Activated naive CD4-positive, alpha-beta T cell (primary cell): ENCODE data around the gene ZNF740.
"Not testable (repeated sequence)": the region's sequence is repeated elsewhere in the genome, so short reads cannot be mapped to it uniquely, and the experiment has no call there.

Source experiments
- DNase-seq, 4 experiments: peaks; one replicate each; lab custom pipeline; 2025; lab: John Stamatoyannopoulos, UW

The ZNF740 gene

DNA sequence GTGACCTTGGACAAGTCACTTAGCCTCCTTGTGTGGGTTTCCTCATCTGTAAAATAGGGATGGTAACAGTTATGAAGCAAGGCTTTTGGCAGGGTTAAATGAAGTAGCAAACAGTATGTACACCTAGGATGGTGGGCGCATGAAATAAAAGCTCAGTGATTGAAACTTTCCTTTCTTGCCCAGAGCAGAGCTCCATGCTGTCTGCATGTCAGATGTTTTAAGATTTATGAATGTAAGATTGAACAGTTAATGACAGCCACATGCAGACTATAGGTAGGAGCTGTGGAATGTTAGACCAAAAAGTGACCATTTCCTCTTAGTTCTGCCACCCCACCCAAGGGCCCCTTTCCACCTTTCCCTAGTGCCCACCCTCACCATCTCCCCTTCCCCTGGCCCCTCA is 14.5 kb downstream of the ZNF740 start:
- no peak for DNase-seq

DNA sequence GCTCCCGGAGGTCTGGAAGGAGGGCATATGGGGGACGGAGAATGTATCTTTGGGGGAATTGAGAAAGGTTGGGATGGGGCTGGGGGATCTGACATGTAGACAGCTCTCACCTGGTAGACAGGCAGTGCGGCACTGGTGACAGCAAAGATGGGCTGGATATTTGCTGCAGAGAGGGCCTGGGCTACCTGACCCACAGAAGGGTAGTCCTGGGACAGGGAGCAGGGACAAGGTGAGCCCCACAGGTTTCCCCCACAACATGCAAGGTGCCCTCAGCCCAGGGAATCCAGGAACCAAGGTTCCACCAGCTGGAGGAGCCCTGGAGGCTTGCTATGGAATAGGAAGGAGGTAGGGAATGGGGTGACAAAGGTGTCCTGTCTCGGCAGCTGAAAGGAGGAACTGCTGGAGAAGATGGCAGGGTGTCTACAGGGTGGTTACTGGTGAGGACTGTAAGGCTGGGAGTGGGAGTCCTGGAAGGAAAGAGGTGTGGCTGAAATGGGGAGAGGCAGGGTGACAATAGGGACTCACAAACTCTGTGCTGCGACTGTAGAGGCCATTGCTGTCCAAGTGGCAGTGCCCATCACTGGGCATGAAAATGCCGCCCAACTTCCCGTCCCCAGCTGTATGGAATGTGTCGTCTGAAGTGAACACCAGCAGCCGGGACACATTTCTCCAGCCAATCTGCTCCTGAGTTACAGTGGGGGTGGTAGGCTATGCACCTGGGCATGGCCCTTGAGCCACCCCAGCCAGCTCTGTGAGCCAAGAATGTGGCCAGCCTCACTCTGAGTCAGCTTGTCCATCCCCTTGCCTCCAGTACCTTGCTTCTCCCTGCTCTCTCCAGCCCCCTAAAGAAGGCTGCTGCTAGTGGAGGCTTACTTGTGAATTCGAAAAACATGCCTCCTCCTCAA is 15.2 kb downstream of the ZNF740 start:
- DNase-seq, result no peak

DNA sequence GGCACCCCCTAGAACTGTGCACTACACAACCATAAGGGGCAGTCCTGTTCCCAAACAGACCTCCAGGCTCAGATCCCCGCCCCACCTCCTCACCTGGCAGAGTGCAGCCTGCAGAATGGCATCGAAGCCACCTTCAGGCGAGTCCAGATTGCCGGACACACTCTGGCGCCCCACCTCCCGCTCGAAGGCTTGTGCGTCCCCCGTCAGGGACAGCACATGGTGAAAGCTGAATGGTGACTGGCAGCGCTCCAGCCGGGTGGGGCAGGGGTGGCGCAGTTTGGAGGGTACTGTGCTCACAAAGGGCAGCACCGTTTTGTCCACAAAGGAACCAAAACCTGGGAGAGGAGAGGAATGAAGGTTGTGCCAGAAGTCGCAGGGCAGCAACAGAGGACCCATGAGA is 16.0 kb downstream of the ZNF740 start:
- no peak for DNase-seq

DNA sequence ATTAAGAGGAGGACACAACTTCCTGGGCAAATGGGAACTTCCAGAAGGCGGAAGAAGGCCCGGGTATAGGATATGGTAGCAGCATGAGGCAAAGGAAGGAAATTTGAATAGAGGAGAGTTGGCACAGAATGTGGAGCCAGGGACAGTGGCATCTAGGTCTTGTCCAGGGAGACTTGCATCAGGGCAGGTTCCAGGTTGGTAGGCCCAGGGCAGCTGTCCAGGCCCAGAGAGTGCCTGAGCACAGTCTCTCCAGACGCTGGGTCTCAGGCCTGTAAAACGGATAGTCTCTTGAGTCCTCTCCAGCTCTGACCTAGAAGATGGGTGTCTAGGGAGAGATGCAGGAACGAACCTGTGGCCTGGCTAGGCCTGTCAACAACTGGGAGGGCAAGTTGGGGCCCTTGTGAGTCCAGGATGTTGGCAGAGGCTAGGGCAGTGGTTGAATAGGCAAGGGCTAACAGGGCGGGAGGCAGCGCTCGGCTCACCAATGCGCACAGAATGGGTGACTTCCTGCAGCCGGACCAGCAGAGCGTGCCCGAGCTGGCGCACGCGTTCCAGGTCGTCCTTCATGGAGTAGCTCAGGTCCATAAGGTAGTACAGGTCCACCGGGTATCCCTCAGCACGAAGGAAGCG is 16.6 kb downstream of the ZNF740 start:
- no peak for DNase-seq

GRCh38 chr12:53198486-53199110 is 18.1 kb downstream of the ZNF740 start:
- DNase-seq, result peak in 1 of 4 experiments; percentile 25

DNA sequence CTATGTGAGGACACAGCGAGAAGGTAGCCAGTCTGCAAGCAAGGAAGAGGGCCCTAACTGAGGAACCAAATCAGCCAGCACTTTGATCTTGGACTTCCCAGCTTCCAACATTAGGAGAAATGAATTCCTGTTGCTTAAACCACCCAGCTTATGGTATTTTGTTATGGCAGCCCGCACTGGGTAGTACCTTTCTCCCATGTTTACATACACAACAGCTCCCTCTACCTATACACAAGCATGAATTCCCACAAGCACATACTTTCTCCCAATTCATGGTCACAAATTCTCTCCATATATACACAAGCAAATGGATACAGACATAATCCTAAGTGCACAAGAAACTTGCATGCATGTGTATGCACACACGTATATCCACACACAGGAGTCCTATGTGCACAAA is 19.2 kb downstream of the ZNF740 start:
- no peak for DNase-seq

GRCh38 chr12:53200107-53200457 is 19.6 kb downstream of the ZNF740 start:
- no peak for DNase-seq

DNA sequence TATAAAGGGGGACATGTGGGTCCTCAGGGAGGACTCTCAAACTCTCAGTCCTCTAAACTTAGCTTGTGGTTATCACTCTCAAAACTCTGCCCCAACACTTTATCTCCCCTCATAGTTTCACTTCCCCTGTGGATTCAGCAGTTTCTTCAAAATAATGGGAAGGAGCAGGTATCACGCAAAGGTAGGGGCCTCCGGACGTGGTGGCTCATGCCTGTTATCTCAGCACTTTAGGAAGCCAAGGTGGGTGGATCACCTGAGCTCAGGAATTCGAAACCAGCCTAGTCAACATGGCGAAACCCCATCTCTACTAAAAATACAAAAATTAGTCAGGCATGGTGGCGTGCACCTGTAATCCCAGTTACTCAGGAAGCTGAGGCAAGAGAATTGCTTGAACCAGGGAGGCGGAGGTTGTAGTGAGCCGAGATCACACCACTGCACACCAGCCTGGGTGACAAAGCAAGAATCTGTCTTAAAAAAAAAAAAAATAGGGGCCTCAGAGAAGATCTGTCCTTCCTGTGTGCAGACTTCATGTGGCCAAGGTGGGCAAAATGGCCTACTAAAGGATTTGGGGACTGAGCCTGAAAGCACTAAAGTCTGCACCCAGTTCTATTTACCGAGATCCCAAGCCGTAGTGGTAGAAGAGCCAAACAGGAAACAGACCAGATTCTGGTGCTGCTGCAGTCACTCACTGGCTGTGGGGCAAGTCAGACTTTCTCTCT is 20.1 kb downstream of the ZNF740 start:
- no peak for DNase-seq

GRCh38 chr12:53201177-53201541 is 20.6 kb downstream of the ZNF740 start:
- no peak for DNase-seq

DNA sequence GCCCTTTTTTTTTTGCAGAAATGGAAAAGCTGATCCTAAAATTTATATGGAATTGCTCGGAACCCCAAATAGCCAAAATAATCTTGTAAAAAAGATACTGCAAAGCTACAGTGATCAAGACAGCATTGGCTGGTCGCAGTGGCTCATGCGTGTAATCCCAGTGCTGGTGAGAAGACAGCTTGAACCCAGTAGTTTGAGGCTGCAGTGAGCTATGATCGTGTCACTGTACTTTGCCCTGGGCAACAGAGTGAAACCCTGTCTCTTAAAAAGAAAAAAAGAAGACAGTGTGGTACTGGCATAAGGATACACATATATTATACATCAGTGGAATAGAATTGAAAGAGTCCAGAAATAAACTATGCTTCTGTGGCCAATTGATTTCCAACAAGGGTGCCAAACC is 21.1 kb downstream of the ZNF740 start:
- no peak for DNase-seq

GRCh38 chr12:53202316-53202715 is 21.8 kb downstream of the ZNF740 start:
- DNase-seq, result not testable (repeated sequence)

- no peak for DNase-seq
Measured at GRCh38 chr12:53204351-53204750, 23.8 kb downstream of the ZNF740 start.

DNA sequence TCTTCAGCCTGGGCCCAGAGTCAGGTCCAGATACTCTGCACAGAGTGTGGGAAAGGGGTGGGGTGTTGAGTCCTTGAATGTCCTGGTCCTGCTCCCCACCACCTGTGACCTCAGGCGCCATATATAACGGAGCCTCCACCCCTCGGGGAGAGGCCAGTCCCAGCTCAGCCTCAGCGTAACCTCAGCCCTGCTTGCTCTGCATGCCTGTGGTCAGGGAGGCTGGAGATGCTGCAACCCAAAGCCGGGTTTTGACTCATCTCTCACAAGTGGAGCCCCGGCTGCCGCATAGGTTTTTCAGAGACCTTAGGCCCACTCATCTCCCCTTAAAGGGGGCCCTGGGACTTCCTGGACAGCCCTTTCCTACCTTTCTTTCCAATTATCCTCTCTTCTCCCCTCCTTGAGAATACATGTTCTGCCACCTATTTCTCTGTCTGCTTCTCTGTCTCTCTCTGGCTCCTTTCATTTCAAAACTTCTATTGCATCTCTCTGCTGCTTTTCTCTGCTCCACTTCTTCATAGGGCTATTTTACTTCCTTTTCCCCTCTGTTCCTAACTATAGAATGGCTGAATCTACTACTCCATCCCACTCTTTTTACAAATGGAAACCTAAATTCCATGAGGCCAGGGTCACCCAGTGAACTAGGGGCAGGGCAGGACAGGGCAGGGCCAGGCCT is 25.4 kb downstream of the ZNF740 start:
- peak in 1 of 4 experiments; percentile 22 for DNase-seq

DNA sequence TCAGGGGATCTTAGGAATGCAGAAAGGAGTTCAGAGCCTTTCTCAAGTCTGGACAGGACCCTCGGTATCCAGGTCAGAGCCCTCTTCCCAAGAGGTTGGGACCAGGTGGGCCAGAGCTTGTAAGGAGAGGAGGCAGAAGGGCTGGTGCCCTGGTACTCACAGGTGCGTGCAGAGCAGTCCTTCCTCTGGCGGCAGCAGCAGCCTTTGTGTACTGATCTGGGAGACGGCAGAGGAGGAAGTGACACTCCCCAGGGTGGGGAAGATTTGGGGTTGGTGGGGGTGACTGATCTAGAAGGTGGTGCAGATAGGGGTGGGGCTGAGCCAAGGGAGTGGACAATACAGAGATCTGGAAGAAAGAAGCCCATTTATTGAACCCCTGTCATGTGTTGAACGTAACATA is 26.5 kb downstream of the ZNF740 start, which contains the start of gene ITGB7:
Gene ITGB7 (minus strand): TSS at position 210 of the 400 bp plus-strand sequence. CDS start 6,808 bp downstream, outside the sequence.
- peak in 2 of 4 experiments; percentile 30 to 52 for DNase-seq

- DNase-seq, result no peak
Measured at GRCh38 chr12:53208435-53208834, 27.9 kb downstream of the ZNF740 start.

- no peak for DNase-seq
Measured at GRCh38 chr12:53208877-53209463, 28.4 kb downstream of the ZNF740 start.

GRCh38 chr12:53210843-53211242 is 30.3 kb downstream of the ZNF740 start:
- no peak for DNase-seq

GRCh38 chr12:53211476-53212381 is 31.2 kb downstream of the ZNF740 start:
- no peak for DNase-seq

- no peak for DNase-seq
Measured at GRCh38 chr12:53212931-53213330, 32.4 kb downstream of the ZNF740 start.

- peak; percentile 71 to 82 (median 75) for DNase-seq
Measured at GRCh38 chr12:53213348-53213747, 32.8 kb downstream of the ZNF740 start.
